ENCODE results near the gene KHDRBS1. TPM values are rescaled to one million over a fixed set of nuclear protein-coding genes. Genes with fewer than 3 reads are reported as not detected.

Gene KHDRBS1
- total and polyA plus RNA-seq, 3 donors from 2014 or later, result 90.4 to 133 (median 95.0) TPM

DNA sequence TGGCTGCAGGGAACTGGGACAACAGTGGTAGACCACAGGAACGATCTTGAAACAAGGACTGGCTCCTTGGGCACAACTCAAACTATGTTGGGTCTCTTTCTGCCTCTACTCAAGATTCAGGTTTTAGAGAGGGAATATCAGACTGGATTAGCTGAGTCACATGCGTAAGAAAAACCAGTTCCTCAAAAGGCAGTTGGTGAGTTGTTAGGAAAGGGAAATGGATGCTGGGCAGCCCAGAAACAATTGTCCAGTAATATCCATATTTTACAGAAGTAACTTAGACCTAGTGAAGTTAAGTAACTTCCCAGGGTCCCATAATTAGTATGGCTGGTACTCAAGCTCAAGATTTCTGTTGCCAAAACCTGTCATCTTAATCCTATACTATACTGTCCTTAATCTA, 32.1 kb downstream of the KHDRBS1 start:
- no peak for DNase-seq
- H3K4me1 ChIP-seq, result no peaks in the 10 kb centered on the region
- 82 to 89% methylated on average over 2 of the region's 2 CpGs for WGBS, 2 donors
- no peak overlapping the region for H3K4me3 ChIP-seq
- no peak for TF ChIP-seq POLR2A (IDR thresholded peaks at IDR 0.05)
- TF ChIP-seq, protein P1, sequence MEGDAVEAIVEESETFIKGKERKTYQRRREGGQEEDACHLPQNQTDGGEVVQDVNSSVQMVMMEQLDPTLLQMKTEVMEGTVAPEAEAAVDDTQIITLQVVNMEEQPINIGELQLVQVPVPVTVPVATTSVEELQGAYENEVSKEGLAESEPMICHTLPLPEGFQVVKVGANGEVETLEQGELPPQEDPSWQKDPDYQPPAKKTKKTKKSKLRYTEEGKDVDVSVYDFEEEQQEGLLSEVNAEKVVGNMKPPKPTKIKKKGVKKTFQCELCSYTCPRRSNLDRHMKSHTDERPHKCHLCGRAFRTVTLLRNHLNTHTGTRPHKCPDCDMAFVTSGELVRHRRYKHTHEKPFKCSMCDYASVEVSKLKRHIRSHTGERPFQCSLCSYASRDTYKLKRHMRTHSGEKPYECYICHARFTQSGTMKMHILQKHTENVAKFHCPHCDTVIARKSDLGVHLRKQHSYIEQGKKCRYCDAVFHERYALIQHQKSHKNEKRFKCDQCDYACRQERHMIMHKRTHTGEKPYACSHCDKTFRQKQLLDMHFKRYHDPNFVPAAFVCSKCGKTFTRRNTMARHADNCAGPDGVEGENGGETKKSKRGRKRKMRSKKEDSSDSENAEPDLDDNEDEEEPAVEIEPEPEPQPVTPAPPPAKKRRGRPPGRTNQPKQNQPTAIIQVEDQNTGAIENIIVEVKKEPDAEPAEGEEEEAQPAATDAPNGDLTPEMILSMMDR (IDR thresholded peaks at IDR 0.05), result no peak
- no peaks in the 10 kb centered on the region for H3K27me3 ChIP-seq
- H3K36me3 ChIP-seq (ENCODE audit: low read depth, missing control alignments), result no peaks in the 10 kb centered on the region
- no peak overlapping the region for H3K27ac ChIP-seq
- H3K9me3 ChIP-seq, result no peaks in the 10 kb centered on the region
- intact Hi-C loops (cut with DNase I; ENCODE audit: low total_unique reads), result no loop called here

DNA sequence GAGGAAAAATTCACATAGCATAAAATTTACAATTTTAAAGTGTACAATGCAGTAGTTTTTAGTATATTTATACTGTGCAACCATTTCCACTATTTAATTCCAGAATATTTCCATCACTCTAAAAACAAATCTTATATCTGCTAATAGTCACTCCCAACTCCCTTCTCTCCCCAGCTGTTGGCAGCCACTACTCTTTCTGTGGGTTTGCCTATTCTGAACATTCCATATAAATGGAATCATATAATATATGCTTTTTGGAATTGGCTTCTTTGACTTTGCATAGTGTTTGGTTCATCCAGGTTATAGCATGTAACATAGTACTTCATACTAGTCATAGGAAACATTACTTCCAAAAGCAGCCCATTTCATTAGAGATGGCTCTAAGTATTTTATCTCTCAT, 34.0 kb downstream of the KHDRBS1 start:
- DNase-seq, result no peak
- Histone ChIP-seq H3K4me1 (no peaks in the 10 kb centered on the region), H3K27ac (no peak overlapping the region), H3K4me3 (no peak overlapping the region), H3K27me3 (no peaks in the 10 kb centered on the region), H3K36me3 (ENCODE audit: low read depth, missing control alignments) (no peaks in the 10 kb centered on the region), H3K9me3 (no peaks in the 10 kb centered on the region)
- intact Hi-C loops (cut with DNase I; ENCODE audit: low total_unique reads), result no loop called here
- TF ChIP-seq, protein P1 (IDR thresholded peaks at IDR 0.05), result no peak
- TF ChIP-seq POLR2A (IDR thresholded peaks at IDR 0.05), result no peak

DNA sequence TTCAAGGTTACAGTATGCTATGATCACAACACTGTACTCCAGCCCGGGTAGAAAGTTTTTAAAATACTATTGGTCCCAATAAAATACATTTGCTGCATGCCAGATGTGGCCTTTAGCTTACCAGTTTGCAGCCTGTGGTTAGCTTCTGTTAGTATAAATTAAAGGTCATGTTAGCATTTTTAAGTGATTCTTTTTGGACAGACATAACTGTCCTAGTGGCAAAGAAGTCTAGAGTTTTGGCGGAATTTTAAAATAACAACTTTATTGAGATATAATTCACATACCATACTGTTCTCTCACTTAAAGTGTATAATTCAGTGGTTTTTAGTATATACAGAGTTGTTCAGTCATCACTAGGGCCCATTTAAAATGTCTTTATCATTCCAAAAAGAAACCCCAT, 34.8 kb downstream of the KHDRBS1 start:
- DNase-seq, result no peak
- TF ChIP-seq POLR2A (IDR thresholded peaks at IDR 0.05), result no peak
- TF ChIP-seq, protein P1 (IDR thresholded peaks at IDR 0.05), result no peak
- no peak overlapping the region for H3K4me3 ChIP-seq
- H3K4me1 ChIP-seq, result no peaks in the 10 kb centered on the region
- no peaks in the 10 kb centered on the region for H3K36me3 ChIP-seq (ENCODE audit: low read depth, missing control alignments)
- WGBS, 2 donors, result 60 to 71% methylated on average over 2 of the region's 2 CpGs
- no peaks in the 10 kb centered on the region for H3K27me3 ChIP-seq
- no peak overlapping the region for H3K27ac ChIP-seq
- H3K9me3 ChIP-seq, result no peaks in the 10 kb centered on the region
- intact Hi-C loops (cut with DNase I; ENCODE audit: low total_unique reads), result no loop called here

DNA sequence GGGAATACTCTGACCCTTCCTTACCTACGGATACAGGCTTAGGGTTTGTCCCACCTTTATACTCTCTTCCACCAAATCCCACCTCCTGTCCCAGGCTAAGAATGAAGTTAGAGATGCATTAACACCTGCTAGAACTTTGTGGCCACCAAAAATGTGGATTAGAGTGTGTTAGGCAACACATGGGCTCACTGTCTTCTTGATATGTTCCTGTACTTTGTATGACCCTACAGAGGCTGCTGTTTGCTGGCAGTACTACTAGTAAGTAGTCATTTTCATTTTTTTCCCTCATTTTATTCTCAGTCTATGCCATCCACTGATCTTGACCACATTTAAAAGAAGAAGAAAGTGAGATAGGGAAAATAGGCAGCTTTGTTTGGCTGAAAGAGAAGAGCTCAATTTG, 38.0 kb downstream of the KHDRBS1 start:
- Histone ChIP-seq H3K36me3 (ENCODE audit: low read depth, missing control alignments) (no peaks in the 10 kb centered on the region), H3K4me3 (no peak overlapping the region), H3K27ac (no peak overlapping the region), H3K9me3 (no peaks in the 10 kb centered on the region), H3K27me3 (no peaks in the 10 kb centered on the region), H3K4me1 (no peaks in the 10 kb centered on the region)
- DNase-seq, result no peak
- 74 to 79% methylated on average over 1 of the region's 1 CpG for WGBS, 2 donors
- TF ChIP-seq POLR2A (IDR thresholded peaks at IDR 0.05), result no peak
- TF ChIP-seq, protein P1 (IDR thresholded peaks at IDR 0.05), result no peak
- intact Hi-C loops (cut with DNase I; ENCODE audit: low total_unique reads), result no loop called here

DNA sequence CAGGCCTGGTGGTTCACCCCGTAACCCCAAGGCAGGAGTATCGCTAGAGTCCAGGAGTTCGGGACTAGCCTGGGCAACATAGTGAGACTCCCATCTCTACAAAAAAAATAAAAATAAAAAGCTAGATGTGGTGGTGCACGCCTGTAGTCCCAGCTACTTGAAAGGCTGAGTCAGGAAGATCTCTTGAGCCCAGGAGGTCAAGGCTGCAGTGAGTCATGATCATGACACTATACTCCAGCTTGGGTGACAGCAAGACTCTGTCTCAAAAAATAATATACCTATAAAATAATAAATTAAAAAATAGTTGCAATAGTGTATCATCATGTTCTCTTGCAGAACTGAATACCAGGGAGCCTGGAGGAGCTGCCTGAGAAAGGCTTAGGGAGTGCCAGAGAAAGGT, 39.2 kb downstream of the KHDRBS1 start:
- WGBS, 2 donors, result 83% methylated on average over 4 of the region's 4 CpGs
- intact Hi-C loops (cut with DNase I; ENCODE audit: low total_unique reads), result no loop called here
- TF ChIP-seq POLR2A (IDR thresholded peaks at IDR 0.05), result no peak
- TF ChIP-seq, protein P1 (IDR thresholded peaks at IDR 0.05), result no peak
- H3K4me3 ChIP-seq, result no peak overlapping the region
- no peaks in the 10 kb centered on the region for H3K4me1 ChIP-seq
- H3K27me3 ChIP-seq, result no peaks in the 10 kb centered on the region
- H3K36me3 ChIP-seq (ENCODE audit: low read depth, missing control alignments), result no peaks in the 10 kb centered on the region
- H3K27ac ChIP-seq, result no peak overlapping the region
- no peaks in the 10 kb centered on the region for H3K9me3 ChIP-seq
- DNase-seq, result no peak
